C4-2B (cell line): Measurements from ENCODE around the gene PTPRD.

Experiments used
- H3K27ac ChIP-seq: fragments of 450-650 bp; 2 replicates; pipeline ENCODE4 v1.5.1; 2017
- ZFX ChIP-seq: fragments of 450-650 bp; IDR thresholded peaks from 2 replicates; pipeline ENCODE4 v1.6.1; 2017
- TF ChIP-seq, protein P1 (sequence below): fragments of 450-650 bp; conservative IDR thresholded peaks from 2 replicates; pipeline ENCODE4 v1.5.1; 2017; ENCODE audit warnings: mild to moderate bottlenecking

PTPRD gene

DNA sequence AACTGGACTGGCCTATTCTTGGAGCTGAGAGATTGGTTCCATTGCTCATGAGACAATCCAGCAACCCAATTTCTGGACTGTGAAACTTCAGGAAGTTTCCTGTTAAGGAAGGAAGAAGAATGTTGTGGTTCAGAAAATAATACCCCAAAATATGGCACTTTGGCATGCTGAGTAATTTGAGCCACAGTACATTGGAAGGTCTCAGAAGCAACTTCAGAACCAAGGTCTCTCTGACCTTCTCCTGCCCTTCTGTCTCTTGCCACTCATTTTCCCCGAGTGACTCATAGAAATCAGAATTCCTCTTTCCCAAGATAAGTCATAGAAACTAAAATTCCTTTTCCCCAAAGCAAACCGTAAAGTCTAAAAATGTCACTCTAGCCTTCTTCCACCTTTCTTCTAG lies 1366.1 kb downstream of the PTPRD start:
- H3K27ac ChIP-seq = no peak overlapping the region
- no peak for TF ChIP-seq ZFX
- TF ChIP-seq, protein P1, sequence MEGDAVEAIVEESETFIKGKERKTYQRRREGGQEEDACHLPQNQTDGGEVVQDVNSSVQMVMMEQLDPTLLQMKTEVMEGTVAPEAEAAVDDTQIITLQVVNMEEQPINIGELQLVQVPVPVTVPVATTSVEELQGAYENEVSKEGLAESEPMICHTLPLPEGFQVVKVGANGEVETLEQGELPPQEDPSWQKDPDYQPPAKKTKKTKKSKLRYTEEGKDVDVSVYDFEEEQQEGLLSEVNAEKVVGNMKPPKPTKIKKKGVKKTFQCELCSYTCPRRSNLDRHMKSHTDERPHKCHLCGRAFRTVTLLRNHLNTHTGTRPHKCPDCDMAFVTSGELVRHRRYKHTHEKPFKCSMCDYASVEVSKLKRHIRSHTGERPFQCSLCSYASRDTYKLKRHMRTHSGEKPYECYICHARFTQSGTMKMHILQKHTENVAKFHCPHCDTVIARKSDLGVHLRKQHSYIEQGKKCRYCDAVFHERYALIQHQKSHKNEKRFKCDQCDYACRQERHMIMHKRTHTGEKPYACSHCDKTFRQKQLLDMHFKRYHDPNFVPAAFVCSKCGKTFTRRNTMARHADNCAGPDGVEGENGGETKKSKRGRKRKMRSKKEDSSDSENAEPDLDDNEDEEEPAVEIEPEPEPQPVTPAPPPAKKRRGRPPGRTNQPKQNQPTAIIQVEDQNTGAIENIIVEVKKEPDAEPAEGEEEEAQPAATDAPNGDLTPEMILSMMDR = no peak

DNA sequence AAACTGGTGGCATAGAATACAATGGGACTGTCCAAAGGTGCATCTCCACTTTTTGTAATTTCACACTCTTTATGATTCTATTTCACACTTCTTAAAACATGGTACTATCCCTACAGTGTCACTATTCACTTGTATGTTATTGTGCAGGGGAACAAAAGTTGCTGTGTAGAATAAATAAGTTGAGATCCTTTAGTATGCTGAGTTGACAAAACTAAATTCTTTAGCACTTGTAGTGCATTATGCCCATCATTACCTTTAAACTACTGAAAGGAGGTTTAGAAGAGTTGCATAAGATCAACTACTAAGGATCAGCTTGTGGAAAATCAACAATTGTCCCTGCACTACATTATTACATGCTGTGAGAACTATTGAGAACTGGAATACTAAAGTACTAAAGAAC lies 1380.9 kb downstream of the PTPRD start:
- TF ChIP-seq ZFX = no peak
- TF ChIP-seq, protein P1 = no peak
- H3K27ac ChIP-seq = no peak overlapping the region

DNA sequence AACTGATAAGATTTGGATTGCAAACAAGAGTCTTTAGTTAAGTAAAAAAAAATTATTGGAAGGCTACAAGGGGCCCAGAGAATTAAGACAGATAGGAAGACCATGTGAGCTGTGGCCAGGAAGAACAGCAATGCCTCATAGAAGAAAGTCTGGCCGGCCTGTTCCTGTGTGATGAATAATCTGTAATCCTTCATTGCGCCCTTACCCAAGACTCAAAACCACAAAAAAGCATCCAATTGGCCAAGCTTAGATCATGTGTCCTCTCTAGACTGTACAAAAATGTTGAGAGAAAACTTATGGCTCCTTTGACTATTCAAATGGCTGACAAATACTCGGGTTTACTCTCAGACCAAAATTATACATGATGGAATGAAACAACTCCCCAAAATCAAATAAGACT lies 1383.5 kb downstream of the PTPRD start:
- H3K27ac ChIP-seq = no peak overlapping the region
- TF ChIP-seq, protein P1 = no peak
- no peak for TF ChIP-seq ZFX

DNA sequence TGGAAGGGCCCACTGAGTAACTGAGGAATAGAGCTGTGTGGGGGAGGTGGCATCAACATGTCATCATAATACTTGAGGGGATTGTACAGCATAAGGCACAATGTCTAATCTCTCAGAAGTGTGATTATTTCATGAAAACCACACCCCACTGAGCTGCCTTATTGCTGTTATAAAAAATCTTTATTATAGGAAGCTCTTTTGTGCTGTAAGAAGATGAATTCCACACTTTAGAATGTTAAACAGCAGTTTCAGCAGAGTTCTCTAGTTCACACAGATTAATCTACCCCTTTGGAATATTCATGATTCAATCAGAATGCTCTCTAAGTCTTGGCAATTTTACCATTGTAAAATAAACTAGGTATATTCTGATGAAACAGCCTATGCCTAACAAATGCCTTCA lies 1389.6 kb downstream of the PTPRD start:
- no peak for TF ChIP-seq ZFX
- TF ChIP-seq, protein P1 = no peak
- H3K27ac ChIP-seq = no peak overlapping the region

DNA sequence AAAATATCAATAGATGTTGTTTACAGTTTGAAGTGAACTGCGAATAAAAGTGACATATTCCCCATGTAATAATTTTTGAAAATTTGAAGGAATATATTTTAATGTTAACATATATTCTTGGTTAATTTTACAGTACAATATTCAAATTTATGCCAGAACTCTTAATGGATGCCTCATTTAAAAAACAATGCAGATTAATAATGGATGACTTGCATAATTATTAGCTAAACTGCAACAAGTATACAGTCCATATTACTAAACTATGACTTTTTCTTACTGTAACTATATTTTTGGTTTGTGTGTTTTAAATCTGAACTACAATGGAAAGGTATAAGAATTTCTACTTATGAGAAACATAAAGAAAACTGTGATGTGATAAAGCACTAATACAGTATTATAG lies 1390.1 kb downstream of the PTPRD start:
- H3K27ac ChIP-seq = no peak overlapping the region
- no peak for TF ChIP-seq ZFX
- TF ChIP-seq, protein P1 = no peak

DNA sequence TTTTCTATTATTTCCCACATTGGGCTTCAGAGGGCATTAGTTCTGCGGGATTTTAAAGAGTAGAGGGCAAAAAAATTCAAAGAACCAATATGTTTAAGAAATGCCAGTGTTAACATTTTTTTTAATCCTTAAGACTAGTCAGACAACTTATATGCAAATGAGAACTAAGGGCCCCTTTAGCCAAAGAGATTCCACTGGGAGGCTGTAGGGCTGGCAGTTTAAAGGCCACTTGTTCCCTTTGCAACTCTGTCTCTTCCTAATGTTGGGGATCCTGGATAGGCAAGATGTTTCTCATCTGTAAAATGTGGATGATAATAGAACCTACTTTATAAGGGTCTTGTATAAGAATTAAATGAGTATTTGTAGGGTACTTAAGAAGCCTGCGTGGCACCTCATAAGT lies 1395.9 kb downstream of the PTPRD start:
- H3K27ac ChIP-seq = no peak overlapping the region
- no peak for TF ChIP-seq ZFX
- TF ChIP-seq, protein P1 = no peak

DNA sequence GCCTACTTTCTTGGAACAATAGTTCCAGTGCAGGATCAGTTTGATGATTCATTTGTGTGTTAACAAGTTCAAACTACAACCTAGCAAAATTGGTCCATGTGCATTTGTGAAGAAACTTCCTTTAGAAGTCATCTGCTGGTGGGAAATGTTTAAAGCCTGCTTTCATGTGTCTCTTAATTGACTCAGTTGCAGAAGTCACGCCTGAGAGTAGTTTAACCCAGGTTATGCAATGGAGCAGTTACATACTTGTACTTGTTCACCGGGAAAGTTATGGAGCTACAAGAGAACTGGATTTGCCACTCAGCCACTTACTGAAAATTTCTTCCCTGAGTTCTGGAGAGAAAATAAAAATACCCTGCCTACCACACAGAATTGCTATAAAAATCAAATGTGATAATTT lies 1397.8 kb downstream of the PTPRD start:
- no peak for TF ChIP-seq ZFX
- TF ChIP-seq, protein P1 = no peak
- H3K27ac ChIP-seq = no peak overlapping the region
